CD4-positive, alpha-beta T cell treated with Interferon alpha-2 for 1 hour (primary cell): ENCODE measurements around the gene CARS1.
A peak's percentile ranks its signal among the peaks of the same experiment; 100 is the strongest.

ENCODE experiments used
- DNase-seq, 2 donors: peaks; one replicate each; pipeline ENCODE4 v3.0.0-alpha.2; 2020 to 2022

The CARS1 gene

GRCh38 chr11:2990617-2991451 is 66.4 kb downstream of the CARS1 start:
- DNase-seq, result peak in 1 of 2 donors; percentile 39

- no peak for DNase-seq
Measured at GRCh38 chr11:2989551-2989950, 67.7 kb downstream of the CARS1 start.

GRCh38 chr11:2989006-2989405 is 68.2 kb downstream of the CARS1 start:
- peak in 1 of 2 donors; percentile 26 for DNase-seq

GRCh38 chr11:2987881-2988861 is 69.1 kb downstream of the CARS1 start:
- DNase-seq, result peak; percentile 16 to 48

GRCh38 chr11:2983908-2984307 is 73.3 kb downstream of the CARS1 start:
- DNase-seq, result no peak

GRCh38 chr11:2982214-2982613 is 75.0 kb downstream of the CARS1 start:
- DNase-seq, result no peak

GRCh38 chr11:2981130-2981529 is 76.1 kb downstream of the CARS1 start:
- DNase-seq, result no peak

- no peak for DNase-seq
Measured at GRCh38 chr11:2980168-2980840, 76.9 kb downstream of the CARS1 start.

GRCh38 chr11:2977113-2977512 is 80.1 kb downstream of the CARS1 start:
- DNase-seq, result no peak

GRCh38 chr11:2976294-2977063 is 80.7 kb downstream of the CARS1 start:
- DNase-seq, result no peak

GRCh38 chr11:2975594-2975993 is 81.6 kb downstream of the CARS1 start:
- DNase-seq, result peak; percentile 55 to 65

GRCh38 chr11:2974272-2974671 is 83.0 kb downstream of the CARS1 start:
- no peak for DNase-seq

GRCh38 chr11:2968341-2968900 is 88.8 kb downstream of the CARS1 start:
- no peak for DNase-seq

GRCh38 chr11:2964782-2965181 is 92.4 kb downstream of the CARS1 start:
- DNase-seq, result no peak

- no peak for DNase-seq
Measured at GRCh38 chr11:2963761-2964160, 93.5 kb downstream of the CARS1 start.

- DNase-seq, result no peak
Measured at GRCh38 chr11:2963112-2963754, 94.0 kb downstream of the CARS1 start.

GRCh38 chr11:2961080-2961479 is 96.1 kb downstream of the CARS1 start:
- no peak for DNase-seq

- DNase-seq, result no peak
Measured at GRCh38 chr11:2960139-2960538, 97.1 kb downstream of the CARS1 start.

- DNase-seq, result no peak
Measured at GRCh38 chr11:2958251-2958650, 99.0 kb downstream of the CARS1 start.

- DNase-seq, result no peak
Measured at GRCh38 chr11:2955906-2956476, 101.2 kb downstream of the CARS1 start.

- no peak for DNase-seq
Measured at GRCh38 chr11:2954263-2954662, 103.0 kb downstream of the CARS1 start.
